HEK293 (cell line): Measurements from ENCODE around the gene ITSN1.

Source experiments
- HOXA7 ChIP-seq: sonication (generic); formaldehyde crosslinking; IDR thresholded peaks from 2 replicates; pipeline ENCODE4 v1.8.1; 2022; ENCODE audit warnings: missing genetic modification reagents, borderline replicate concordance
- KLF7 ChIP-seq: fragments of 450-650 bp; formaldehyde crosslinking; IDR thresholded peaks from 2 replicates; pipeline ENCODE4 v1.5.1; 2016; ENCODE audit warnings: missing biosample characterization, missing genetic modification characterization, borderline replicate concordance
- MEIS1 ChIP-seq: sonication (generic); formaldehyde crosslinking; IDR thresholded peaks from 2 replicates; pipeline ENCODE4 v1.8.1; 2022; ENCODE audit warnings: missing genetic modification reagents, mild to moderate bottlenecking, borderline replicate concordance
- SCRT2 ChIP-seq: fragments of 450-650 bp; formaldehyde crosslinking; IDR thresholded peaks from 2 replicates; pipeline ENCODE4 v1.5.1; 2016; ENCODE audit warnings: missing biosample characterization, missing genetic modification characterization
- ZNF132 ChIP-seq: fragments of 450-650 bp; formaldehyde crosslinking; IDR thresholded peaks from 2 replicates; pipeline ENCODE4 v1.5.1; 2017; ENCODE audit warnings: missing biosample characterization, missing genetic modification characterization, borderline replicate concordance
- ZNF341 ChIP-seq: fragments of 450-650 bp; formaldehyde crosslinking; IDR thresholded peaks from 2 replicates; pipeline ENCODE4; 2016; ENCODE audit warnings: low read depth, missing biosample characterization, missing genetic modification characterization
- ZNF366 ChIP-seq: fragments of 450-650 bp; formaldehyde crosslinking; conservative IDR thresholded peaks from 2 replicates; pipeline ENCODE4 v1.5.1; 2016; ENCODE audit warnings: missing biosample characterization, missing genetic modification characterization
- ZNF37A ChIP-seq: fragments of 450-650 bp; IDR thresholded peaks from 2 replicates; pipeline ENCODE4 v1.5.1; 2018; ENCODE audit warnings: missing biosample characterization, missing genetic modification characterization
- ZNF548 ChIP-seq: fragments of 450-650 bp; formaldehyde crosslinking; IDR thresholded peaks from 2 replicates; pipeline ENCODE4 v1.5.1; 2016; ENCODE audit warnings: missing biosample characterization, missing genetic modification characterization
- ZNF549 ChIP-seq: fragments of 450-650 bp; IDR thresholded peaks from 2 replicates; pipeline ENCODE4 v1.5.1; 2018; ENCODE audit warnings: missing biosample characterization, missing genetic modification characterization, mild to moderate bottlenecking, inconsistent platforms, moderate library complexity
- ZNF600 ChIP-seq: fragments of 450-650 bp; formaldehyde crosslinking; IDR thresholded peaks from 2 replicates; pipeline ENCODE4 v1.5.1; 2016; ENCODE audit warnings: missing biosample characterization, missing genetic modification characterization
- ZNF660 ChIP-seq: fragments of 450-650 bp; IDR thresholded peaks from 2 replicates; pipeline ENCODE4 v1.5.1; 2018; ENCODE audit warnings: missing biosample characterization, mild to moderate bottlenecking, missing genetic modification characterization
- TF ChIP-seq, protein P1 (sequence below): fragments of 450-650 bp; formaldehyde crosslinking; IDR thresholded peaks from 2 replicates; pipeline ENCODE4 v1.5.1; 2016; ENCODE audit warnings: missing biosample characterization, missing genetic modification characterization
- TF ChIP-seq, protein P2 (sequence below): fragments of 450-650 bp; formaldehyde crosslinking; IDR thresholded peaks from 2 replicates; pipeline ENCODE4 v1.5.1; 2016; ENCODE audit warnings: missing biosample characterization, missing genetic modification characterization

DNA sequence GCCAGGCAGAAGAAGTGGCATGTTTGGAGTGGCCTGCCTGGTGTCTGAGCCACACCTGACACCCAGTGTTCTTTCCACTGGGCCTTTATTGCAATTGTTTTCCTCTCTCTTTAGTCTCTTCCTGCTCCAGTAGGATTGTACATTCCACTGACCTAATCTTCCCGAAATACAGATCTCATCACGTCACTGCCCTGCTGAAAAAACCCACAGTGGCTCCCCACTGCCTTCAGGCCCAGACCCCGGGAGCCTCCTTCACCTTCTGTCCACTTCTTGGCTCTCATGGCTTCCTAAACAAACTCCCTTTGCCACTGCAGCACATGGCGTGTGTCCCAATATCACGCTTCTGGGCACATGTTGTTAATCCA, 298.6 kb downstream of the ITSN1 start:
- TF ChIP-seq ZNF341 (tag by site-specific recombination) = no peak
- TF ChIP-seq, protein P1, sequence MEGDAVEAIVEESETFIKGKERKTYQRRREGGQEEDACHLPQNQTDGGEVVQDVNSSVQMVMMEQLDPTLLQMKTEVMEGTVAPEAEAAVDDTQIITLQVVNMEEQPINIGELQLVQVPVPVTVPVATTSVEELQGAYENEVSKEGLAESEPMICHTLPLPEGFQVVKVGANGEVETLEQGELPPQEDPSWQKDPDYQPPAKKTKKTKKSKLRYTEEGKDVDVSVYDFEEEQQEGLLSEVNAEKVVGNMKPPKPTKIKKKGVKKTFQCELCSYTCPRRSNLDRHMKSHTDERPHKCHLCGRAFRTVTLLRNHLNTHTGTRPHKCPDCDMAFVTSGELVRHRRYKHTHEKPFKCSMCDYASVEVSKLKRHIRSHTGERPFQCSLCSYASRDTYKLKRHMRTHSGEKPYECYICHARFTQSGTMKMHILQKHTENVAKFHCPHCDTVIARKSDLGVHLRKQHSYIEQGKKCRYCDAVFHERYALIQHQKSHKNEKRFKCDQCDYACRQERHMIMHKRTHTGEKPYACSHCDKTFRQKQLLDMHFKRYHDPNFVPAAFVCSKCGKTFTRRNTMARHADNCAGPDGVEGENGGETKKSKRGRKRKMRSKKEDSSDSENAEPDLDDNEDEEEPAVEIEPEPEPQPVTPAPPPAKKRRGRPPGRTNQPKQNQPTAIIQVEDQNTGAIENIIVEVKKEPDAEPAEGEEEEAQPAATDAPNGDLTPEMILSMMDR = no peak
- no peak for TF ChIP-seq ZNF132
- no peak for TF ChIP-seq KLF7
- TF ChIP-seq ZNF366 = no peak
- TF ChIP-seq ZNF548 (tag by site-specific recombination) = no peak
- TF ChIP-seq, protein P2, sequence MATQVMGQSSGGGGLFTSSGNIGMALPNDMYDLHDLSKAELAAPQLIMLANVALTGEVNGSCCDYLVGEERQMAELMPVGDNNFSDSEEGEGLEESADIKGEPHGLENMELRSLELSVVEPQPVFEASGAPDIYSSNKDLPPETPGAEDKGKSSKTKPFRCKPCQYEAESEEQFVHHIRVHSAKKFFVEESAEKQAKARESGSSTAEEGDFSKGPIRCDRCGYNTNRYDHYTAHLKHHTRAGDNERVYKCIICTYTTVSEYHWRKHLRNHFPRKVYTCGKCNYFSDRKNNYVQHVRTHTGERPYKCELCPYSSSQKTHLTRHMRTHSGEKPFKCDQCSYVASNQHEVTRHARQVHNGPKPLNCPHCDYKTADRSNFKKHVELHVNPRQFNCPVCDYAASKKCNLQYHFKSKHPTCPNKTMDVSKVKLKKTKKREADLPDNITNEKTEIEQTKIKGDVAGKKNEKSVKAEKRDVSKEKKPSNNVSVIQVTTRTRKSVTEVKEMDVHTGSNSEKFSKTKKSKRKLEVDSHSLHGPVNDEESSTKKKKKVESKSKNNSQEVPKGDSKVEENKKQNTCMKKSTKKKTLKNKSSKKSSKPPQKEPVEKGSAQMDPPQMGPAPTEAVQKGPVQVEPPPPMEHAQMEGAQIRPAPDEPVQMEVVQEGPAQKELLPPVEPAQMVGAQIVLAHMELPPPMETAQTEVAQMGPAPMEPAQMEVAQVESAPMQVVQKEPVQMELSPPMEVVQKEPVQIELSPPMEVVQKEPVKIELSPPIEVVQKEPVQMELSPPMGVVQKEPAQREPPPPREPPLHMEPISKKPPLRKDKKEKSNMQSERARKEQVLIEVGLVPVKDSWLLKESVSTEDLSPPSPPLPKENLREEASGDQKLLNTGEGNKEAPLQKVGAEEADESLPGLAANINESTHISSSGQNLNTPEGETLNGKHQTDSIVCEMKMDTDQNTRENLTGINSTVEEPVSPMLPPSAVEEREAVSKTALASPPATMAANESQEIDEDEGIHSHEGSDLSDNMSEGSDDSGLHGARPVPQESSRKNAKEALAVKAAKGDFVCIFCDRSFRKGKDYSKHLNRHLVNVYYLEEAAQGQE (tag by site-specific recombination) = no peak
- TF ChIP-seq SCRT2 (tag by site-specific recombination) = no peak
- no peak for TF ChIP-seq ZNF549 (tag by site-specific recombination)
- no peak for TF ChIP-seq ZNF600 (tag by site-specific recombination)
- TF ChIP-seq ZNF660 (tag by site-specific recombination) = no peak
- TF ChIP-seq ZNF37A (tag by site-specific recombination) = no peak
- no peak for TF ChIP-seq HOXA7
- TF ChIP-seq MEIS1 (CRISPR knock-in tag) = no peak
